Smooth muscle cell (in vitro differentiated cells): ENCODE measurements around the gene GGTA1. TPM values are rescaled to one million over a fixed set of nuclear protein-coding genes. Genes with fewer than 3 reads are reported as not detected.

Source experiments
- DNase-seq: peaks from one replicate; lab custom pipeline; 2025; ENCODE audit not compliant: unreplicated experiment; lab: John Stamatoyannopoulos, UW
- H2AFZ ChIP-seq: fragments of 200-600 bp; sonication (generic); 2 replicates; pipeline ENCODE4 v1.6.0; 2016; ENCODE audit warnings: antibody characterized with exemption, low read depth, mild to moderate bottlenecking
- H3F3A ChIP-seq: fragments of 200-600 bp; sonication (generic); 2 replicates; pipeline ENCODE4 v1.6.0; 2017; ENCODE audit warnings: antibody characterized with exemption, low read depth
- H3K27ac ChIP-seq: fragments of 200-600 bp; sonication (generic); 2 replicates; pipeline ENCODE4 v1.5.1; 2016; ENCODE audit warnings: low read depth, mild to moderate bottlenecking
- H3K27me3 ChIP-seq: fragments of 200-600 bp; sonication (generic); 2 replicates; pipeline ENCODE4 v1.6.1; 2016; ENCODE audit warnings: low read depth, mild to moderate bottlenecking
- H3K36me3 ChIP-seq: fragments of 200-600 bp; sonication (generic); 2 replicates; pipeline ENCODE4 v1.5.1; 2016; ENCODE audit warnings: low read depth
- H3K4me1 ChIP-seq: fragments of 200-600 bp; sonication (generic); 2 replicates; pipeline ENCODE4 v1.5.1; 2016; ENCODE audit warnings: low read depth
- H3K4me2 ChIP-seq: fragments of 200-600 bp; sonication (generic); 2 replicates; pipeline ENCODE4 v1.6.0; 2016; ENCODE audit warnings: mild to moderate bottlenecking
- H3K4me3 ChIP-seq: fragments of 200-600 bp; sonication (generic); 2 replicates; pipeline ENCODE4 v1.5.1; 2016; ENCODE audit warnings: mild to moderate bottlenecking
- H3K79me2 ChIP-seq: fragments of 200-600 bp; sonication (generic); 2 replicates; pipeline ENCODE4 v1.6.0; 2016; ENCODE audit warnings: low read depth, mild to moderate bottlenecking
- H3K9ac ChIP-seq: fragments of 200-600 bp; sonication (generic); 2 replicates; pipeline ENCODE4 v1.6.0; 2016; ENCODE audit warnings: low read depth
- H3K9me3 ChIP-seq: fragments of 200-600 bp; sonication (generic); replicated peaks from 2 replicates; pipeline ENCODE4 v1.5.1; 2016; ENCODE audit warnings: low read depth
- H4K20me1 ChIP-seq: fragments of 200-600 bp; sonication (generic); 2 replicates; pipeline ENCODE4 v1.6.0; 2016; ENCODE audit warnings: low read depth
- CTCF ChIP-seq: fragments of 200-600 bp; sonication (generic); IDR thresholded peaks from 2 replicates; pipeline ENCODE4 v1.5.1; 2017; ENCODE audit warnings: borderline replicate concordance, mild to moderate bottlenecking, antibody characterized with exemption; ENCODE audit not compliant: insufficient read depth, poor library complexity, severe bottlenecking
- WGBS: methylation state at CpG from one replicate; pipeline ENCODE4 v1.1.7; 2016; ENCODE audit warnings: low lambda C conversion rate; 5-methylcytosine and 5-hydroxymethylcytosine counted together
- polyA plus RNA-seq: library from polyadenylated mRNA; unstranded; fragments of >200 nt; fragmentation: Nextera tagmentation; extraction: Ambion mirVana; gene quantifications from 2 replicates; pipeline ENCODE4 v1.2.1, GENCODE V29; 2016
- total RNA-seq: library from RNA; depleted of rRNA; stranded (reverse); fragments of >200 nt; gene quantifications from 2 replicates; pipeline ENCODE4 v1.2.3, GENCODE V29; 2014

The GGTA1 gene
- total and polyA plus RNA-seq, 2 experiments from 2014 or later = 0.22 to 0.38 TPM

GRCh38 chr9:121537283-121537682 lies 37.6 kb upstream of the GGTA1 start:
- Histone ChIP-seq H3F3A (no peaks in the 10 kb centered on the region), H3K4me3 (no peak overlapping the region), H3K4me2 (no peak overlapping the region), H3K27ac (no peak overlapping the region), H3K9ac (no peak overlapping the region), H3K27me3 (no peaks in the 10 kb centered on the region), H3K79me2 (no peaks in the 10 kb centered on the region), H3K36me3 (no peaks in the 10 kb centered on the region), H4K20me1 (no peaks in the 10 kb centered on the region), H3K9me3 (no peaks in the 10 kb centered on the region), H3K4me1 (no peaks in the 10 kb centered on the region), H2AFZ (no peak overlapping the region)
- TF ChIP-seq CTCF = no peak
- DNase-seq = no peak
- 75% methylated on average over 5 of the region's 5 CpGs for WGBS

DNA sequence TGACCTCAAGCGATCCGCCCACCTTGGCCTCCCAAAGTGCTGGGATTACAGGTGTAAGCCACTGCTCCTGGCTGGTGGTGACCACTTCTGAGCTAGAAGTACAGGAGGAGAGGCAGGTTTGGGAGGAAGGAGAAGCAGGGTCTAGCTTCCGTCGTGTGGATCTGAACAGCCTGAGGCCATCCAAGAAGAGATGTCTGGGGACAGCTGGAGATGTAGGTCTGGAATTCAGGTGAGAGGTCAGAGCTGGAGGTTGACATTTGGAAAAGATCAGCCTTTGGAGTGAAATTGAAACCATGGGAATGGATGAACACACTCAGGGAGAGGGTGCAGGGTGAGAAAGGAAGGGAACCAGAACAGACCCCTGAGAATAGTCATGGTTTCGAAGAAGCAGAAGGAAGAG lies 33.2 kb upstream of the GGTA1 start:
- no peaks in the 10 kb centered on the region for H3K36me3 ChIP-seq
- no peak overlapping the region for H3K4me3 ChIP-seq
- H3K4me2 ChIP-seq = no peak overlapping the region
- H3F3A ChIP-seq = no peaks in the 10 kb centered on the region
- no peak for DNase-seq
- H2AFZ ChIP-seq = no peak overlapping the region
- no peak overlapping the region for H3K27ac ChIP-seq
- no peaks in the 10 kb centered on the region for H3K4me1 ChIP-seq
- no peaks in the 10 kb centered on the region for H3K79me2 ChIP-seq
- no peak for TF ChIP-seq CTCF
- no peak overlapping the region for H3K9ac ChIP-seq
- H4K20me1 ChIP-seq = no peaks in the 10 kb centered on the region
- WGBS = 78% methylated on average over 5 of the region's 5 CpGs
- H3K27me3 ChIP-seq = no peaks in the 10 kb centered on the region
- H3K9me3 ChIP-seq = no peaks in the 10 kb centered on the region

DNA sequence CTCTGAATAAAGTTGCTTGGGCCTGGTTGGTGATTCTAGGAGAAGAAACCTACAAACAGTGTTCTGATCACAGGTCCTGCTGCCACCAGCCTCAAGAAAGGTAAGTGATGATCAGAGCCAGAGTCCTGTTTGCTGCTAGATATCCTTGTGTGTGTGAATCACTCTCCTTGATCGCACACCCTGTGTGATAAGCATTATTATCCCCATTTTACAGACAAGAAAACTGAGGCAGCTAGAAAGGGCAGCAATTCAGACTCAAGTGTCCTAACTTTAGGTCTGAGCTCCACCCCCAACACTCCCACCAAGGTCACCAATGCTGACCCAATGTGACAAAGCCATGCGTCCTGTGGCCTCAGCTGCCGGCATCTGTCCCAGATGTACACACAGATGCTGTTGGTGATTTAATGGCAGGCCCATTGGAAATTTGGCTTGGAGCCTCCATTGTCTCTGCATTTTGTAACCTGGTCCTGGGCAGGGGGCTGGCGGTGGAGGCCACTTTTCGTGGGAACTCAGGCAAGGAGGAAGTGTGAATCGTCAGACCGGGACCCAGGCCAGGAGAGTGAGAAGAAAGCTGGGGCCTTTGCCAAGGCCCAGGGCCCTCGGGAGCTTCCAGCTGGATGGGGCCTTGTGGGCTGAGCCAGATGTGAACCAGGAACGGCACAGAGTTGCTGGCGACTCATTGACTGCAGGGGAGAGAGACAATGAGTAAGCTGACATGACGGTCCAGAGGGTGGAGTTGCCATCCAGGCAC lies 29.8 kb upstream of the GGTA1 start:
- 67% methylated on average over 11 of the region's 11 CpGs for WGBS
- Histone ChIP-seq H3K4me3 (no peak overlapping the region), H3K36me3 (no peaks in the 10 kb centered on the region), H3K4me1 (no peaks in the 10 kb centered on the region), H3F3A (no peaks in the 10 kb centered on the region), H3K4me2 (no peak overlapping the region), H3K79me2 (no peaks in the 10 kb centered on the region), H4K20me1 (no peaks in the 10 kb centered on the region), H3K27ac (no peak overlapping the region), H2AFZ (no peak overlapping the region), H3K27me3 (no peaks in the 10 kb centered on the region), H3K9ac (no peak overlapping the region), H3K9me3 (no peaks in the 10 kb centered on the region)
- no peak for TF ChIP-seq CTCF
- no peak for DNase-seq

- Histone ChIP-seq H3K4me3 (no peak overlapping the region), H3K27me3 (no peaks in the 10 kb centered on the region), H3K4me1 (no peaks in the 10 kb centered on the region), H3F3A (no peaks in the 10 kb centered on the region), H4K20me1 (no peaks in the 10 kb centered on the region), H3K9ac (no peak overlapping the region), H3K4me2 (no peak overlapping the region), H3K9me3 (no peaks in the 10 kb centered on the region), H3K27ac (no peak overlapping the region), H3K79me2 (no peaks in the 10 kb centered on the region), H3K36me3 (no peaks in the 10 kb centered on the region), H2AFZ (no peak overlapping the region)
- no peak for DNase-seq
- no peak for TF ChIP-seq CTCF
Observed at GRCh38 chr9:121528642-121529041, 29.0 kb upstream of the GGTA1 start.
